Stimulated activated CD4-positive, alpha-beta T cell treated with anti-CD3 and anti-CD28 coated beads, TNF-alpha, amount 100 ng/mL, for 48 hours (primary cell): ENCODE results near the gene RBMS2.
A peak's percentile ranks its signal among the peaks of the same experiment; 100 is the strongest.

Experiments used
- DNase-seq, 3 donors: peaks; one replicate each; pipeline ENCODE4 v3.0.0-alpha.2; 2020; ENCODE audit warnings: low read depth in 3 of 3

The RBMS2 gene

GRCh38 chr12:56581418-56582145 lies 60.0 kb downstream of the RBMS2 start:
- no peak for DNase-seq

- no peak for DNase-seq
These were observed 63.5 kb downstream of the RBMS2 start for GRCh38 chr12:56585098-56585497.

- DNase-seq = no peak
These were observed 68.2 kb downstream of the RBMS2 start for GRCh38 chr12:56589783-56590182.

- DNase-seq = no peak
These were observed 68.7 kb downstream of the RBMS2 start for GRCh38 chr12:56590237-56590830.

- no peak for DNase-seq
These were observed 69.5 kb downstream of the RBMS2 start for GRCh38 chr12:56591126-56591525.

- DNase-seq = no peak
These were observed 70.3 kb downstream of the RBMS2 start for GRCh38 chr12:56591961-56592360.

GRCh38 chr12:56593909-56594621 lies 72.4 kb downstream of the RBMS2 start:
- DNase-seq = peak in 2 of 3 donors; percentile 26 to 41

- no peak for DNase-seq
These were observed 75.2 kb downstream of the RBMS2 start for GRCh38 chr12:56596815-56597214.

- no peak for DNase-seq
These were observed 77.4 kb downstream of the RBMS2 start for GRCh38 chr12:56599041-56599440.

- no peak for DNase-seq
These were observed 78.2 kb downstream of the RBMS2 start for GRCh38 chr12:56599797-56600196.

GRCh38 chr12:56600753-56601152 lies 79.1 kb downstream of the RBMS2 start:
- DNase-seq = no peak

- no peak for DNase-seq
These were observed 79.9 kb downstream of the RBMS2 start for GRCh38 chr12:56601503-56601902.

- no peak for DNase-seq
These were observed 80.6 kb downstream of the RBMS2 start for GRCh38 chr12:56602239-56602638.

GRCh38 chr12:56604355-56604754 lies 82.7 kb downstream of the RBMS2 start:
- DNase-seq = no peak

GRCh38 chr12:56614627-56615026 lies 93.0 kb downstream of the RBMS2 start:
- DNase-seq = no peak

- DNase-seq = no peak
These were observed 94.6 kb downstream of the RBMS2 start for GRCh38 chr12:56616244-56616643.

- no peak for DNase-seq
These were observed 95.3 kb downstream of the RBMS2 start for GRCh38 chr12:56616925-56617324.

GRCh38 chr12:56622535-56622934 lies 100.9 kb downstream of the RBMS2 start:
- DNase-seq = no peak

- DNase-seq = no peak
These were observed 105.1 kb downstream of the RBMS2 start for GRCh38 chr12:56626701-56627100.

GRCh38 chr12:56628671-56629458 lies 107.2 kb downstream of the RBMS2 start:
- peak in 1 of 3 donors; percentile 57 for DNase-seq

GRCh38 chr12:56629459-56630179 lies 108.0 kb downstream of the RBMS2 start:
- no peak for DNase-seq
